WERI-Rb-1 (cell line): ENCODE data around the gene RAET1L.
A peak's percentile ranks its signal among the peaks of the same experiment; 100 is the strongest.
"Not testable (repeated sequence)": the region's sequence is repeated elsewhere in the genome, so short reads cannot be mapped to it uniquely, and the experiment has no call there.

Source experiments
- DNase-seq: peaks from one replicate; pipeline ENCODE4 v3.0.0-alpha.2; 2020
- H3K27ac ChIP-seq: fragments of 250-450 bp; sonication (Bioruptor Pico); 2 replicates; pipeline ENCODE4 v1.5.1; 2020; ENCODE audit warnings: mild to moderate bottlenecking, moderate library complexity
- H3K27me3 ChIP-seq: fragments of 250-450 bp; sonication (Bioruptor Pico); 2 replicates; pipeline ENCODE4 v1.5.1; 2021; ENCODE audit warnings: mild to moderate bottlenecking, low read depth, moderate library complexity; ENCODE audit not compliant: insufficient read depth, severe bottlenecking
- H3K36me3 ChIP-seq: fragments of 250-450 bp; sonication (Bioruptor Pico); 2 replicates; pipeline ENCODE4 v1.5.1; 2020; ENCODE audit warnings: mild to moderate bottlenecking, moderate library complexity
- H3K4me3 ChIP-seq: 2 replicates; pipeline ENCODE4 v1.5.1; 2011; ENCODE audit warnings: low read depth, mild to moderate bottlenecking, control low read depth, low read length
- H3K9me3 ChIP-seq: fragments of 250-450 bp; sonication (Bioruptor Pico); 2 replicates; pipeline ENCODE4 v1.5.1; 2021; ENCODE audit warnings: mild to moderate bottlenecking, moderate library complexity; ENCODE audit not compliant: severe bottlenecking
- CTCF ChIP-seq: IDR thresholded peaks from 2 replicates; pipeline ENCODE4 v1.5.1; 2011; ENCODE audit warnings: low read depth, mild to moderate bottlenecking, control low read depth, inconsistent platforms, low read length

RAET1L gene

GRCh38 chr6:150025201-150025917, at the start of gene RAET1L:
RAET1L (minus strand) TSS chr6:150025532; CDS start chr6:150025471, 61 bp downstream.
- Histone ChIP-seq H3K36me3 (no peaks in the 10 kb centered on the region), H3K27me3 (peaks cover 56% of the 10 kb centered on the region), H3K4me3 (no peak within 1 kb of the TSS), H3K9me3 (no peaks in the 10 kb centered on the region), H3K27ac (no peak within 1 kb of the TSS)
- TF ChIP-seq CTCF: no peak
- no peak for DNase-seq

GRCh38 chr6:150075034-150075421, 49.7 kb upstream of the RAET1L start:
- no peak for TF ChIP-seq CTCF

GRCh38 chr6:150074396-150075033, 49.2 kb upstream of the RAET1L start:
- not testable (repeated sequence) for H3K36me3 ChIP-seq, H3K9me3 ChIP-seq, H3K27ac ChIP-seq, DNase-seq, H3K4me3 ChIP-seq, H3K27me3 ChIP-seq

More at GRCh38 chr6:150075034-150075421, 49.7 kb upstream of the RAET1L start:
- Histone ChIP-seq H3K27ac (no peak overlapping the region), H3K4me3 (no peak overlapping the region), H3K27me3 (no peaks in the 10 kb centered on the region), H3K36me3 (no peaks in the 10 kb centered on the region), H3K9me3 (no peaks in the 10 kb centered on the region)
- no peak for DNase-seq

GRCh38 chr6:150072201-150072600, 46.9 kb upstream of the RAET1L start:
- Histone ChIP-seq H3K36me3 (no peaks in the 10 kb centered on the region), H3K4me3 (no peak overlapping the region), H3K27me3 (no peaks in the 10 kb centered on the region), H3K27ac (no peak overlapping the region), H3K9me3 (no peaks in the 10 kb centered on the region)
- TF ChIP-seq CTCF: no peak
- DNase-seq: no peak

- Histone ChIP-seq H3K27me3 (no peaks in the 10 kb centered on the region), H3K36me3 (no peaks in the 10 kb centered on the region), H3K4me3 (no peak overlapping the region), H3K27ac (no peak overlapping the region), H3K9me3 (no peaks in the 10 kb centered on the region)
- no peak for DNase-seq
- no peak for TF ChIP-seq CTCF
Observed at GRCh38 chr6:150070236-150070818, 45.0 kb upstream of the RAET1L start.

GRCh38 chr6:150069706-150070105, 44.4 kb upstream of the RAET1L start:
- DNase-seq: peak; percentile 83
- Histone ChIP-seq H3K9me3 (no peaks in the 10 kb centered on the region), H3K4me3 (peak overlapping the region; percentile 65), H3K27ac (peak overlapping the region; percentile 56), H3K36me3 (no peaks in the 10 kb centered on the region), H3K27me3 (no peaks in the 10 kb centered on the region)
- no peak for TF ChIP-seq CTCF
